VCaP (cell line): Measurements from ENCODE around the gene LDLRAD3.
A peak's percentile ranks its signal among the peaks of the same experiment; 100 is the strongest.

Source experiments
- H3K27ac ChIP-seq: fragments of 450-650 bp; 2 replicates; pipeline ENCODE4 v1.5.1; 2017
- TF ChIP-seq, protein P1 (sequence below): fragments of 450-650 bp; conservative IDR thresholded peaks from 2 replicates; pipeline ENCODE4 v1.5.1; 2017; ENCODE audit warnings: mild to moderate bottlenecking, moderate library complexity

The LDLRAD3 gene

DNA sequence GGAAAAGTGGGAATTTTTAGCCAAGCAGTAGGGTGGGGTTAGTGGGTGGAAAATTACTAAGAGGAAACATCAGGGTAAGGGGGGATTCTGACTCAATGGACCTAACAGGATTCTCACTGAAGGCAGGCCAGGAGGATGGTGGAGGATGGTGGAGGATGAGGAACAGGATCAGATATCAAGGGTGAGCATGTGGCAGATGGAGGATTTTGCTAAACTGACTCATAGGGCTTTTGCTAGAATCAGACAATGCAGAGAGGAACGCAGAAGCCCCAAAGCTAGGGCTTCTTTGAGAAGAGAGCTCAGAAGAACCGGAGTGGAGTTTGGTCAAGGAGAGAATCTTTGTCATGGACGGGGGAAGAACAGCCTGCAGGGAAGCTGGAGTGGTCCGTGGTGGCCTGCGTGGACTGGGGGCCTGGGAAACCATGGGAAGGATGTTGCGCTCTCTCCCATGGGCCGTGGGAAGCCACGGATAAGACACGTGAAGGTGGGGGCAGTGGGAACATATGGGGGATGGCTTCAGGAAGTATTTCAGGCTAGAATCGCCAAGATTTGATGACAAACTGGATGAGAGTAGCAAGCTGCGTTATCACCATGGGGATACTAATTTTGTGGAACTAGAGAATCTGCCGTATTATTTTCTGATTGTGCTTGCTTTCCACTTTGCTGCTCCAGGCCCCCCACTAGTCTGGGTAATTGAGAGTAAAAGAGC is 165.2 kb downstream of the LDLRAD3 start:
- TF ChIP-seq, protein P1, sequence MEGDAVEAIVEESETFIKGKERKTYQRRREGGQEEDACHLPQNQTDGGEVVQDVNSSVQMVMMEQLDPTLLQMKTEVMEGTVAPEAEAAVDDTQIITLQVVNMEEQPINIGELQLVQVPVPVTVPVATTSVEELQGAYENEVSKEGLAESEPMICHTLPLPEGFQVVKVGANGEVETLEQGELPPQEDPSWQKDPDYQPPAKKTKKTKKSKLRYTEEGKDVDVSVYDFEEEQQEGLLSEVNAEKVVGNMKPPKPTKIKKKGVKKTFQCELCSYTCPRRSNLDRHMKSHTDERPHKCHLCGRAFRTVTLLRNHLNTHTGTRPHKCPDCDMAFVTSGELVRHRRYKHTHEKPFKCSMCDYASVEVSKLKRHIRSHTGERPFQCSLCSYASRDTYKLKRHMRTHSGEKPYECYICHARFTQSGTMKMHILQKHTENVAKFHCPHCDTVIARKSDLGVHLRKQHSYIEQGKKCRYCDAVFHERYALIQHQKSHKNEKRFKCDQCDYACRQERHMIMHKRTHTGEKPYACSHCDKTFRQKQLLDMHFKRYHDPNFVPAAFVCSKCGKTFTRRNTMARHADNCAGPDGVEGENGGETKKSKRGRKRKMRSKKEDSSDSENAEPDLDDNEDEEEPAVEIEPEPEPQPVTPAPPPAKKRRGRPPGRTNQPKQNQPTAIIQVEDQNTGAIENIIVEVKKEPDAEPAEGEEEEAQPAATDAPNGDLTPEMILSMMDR: no peak
- no peak overlapping the region for H3K27ac ChIP-seq

DNA sequence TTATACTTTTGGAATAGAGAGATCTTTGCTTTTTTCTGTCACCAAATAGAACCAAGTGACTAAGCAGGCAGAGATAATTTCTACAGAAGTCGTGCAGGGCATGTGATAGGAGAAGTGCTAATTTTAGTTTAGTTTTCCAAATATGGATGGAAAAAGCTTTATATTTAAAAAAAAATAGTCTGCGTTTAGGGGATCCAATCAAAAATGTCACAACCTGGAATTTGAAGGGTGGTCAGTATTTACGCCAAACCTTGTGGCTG is 165.7 kb downstream of the LDLRAD3 start:
- TF ChIP-seq, protein P1: no peak

DNA sequence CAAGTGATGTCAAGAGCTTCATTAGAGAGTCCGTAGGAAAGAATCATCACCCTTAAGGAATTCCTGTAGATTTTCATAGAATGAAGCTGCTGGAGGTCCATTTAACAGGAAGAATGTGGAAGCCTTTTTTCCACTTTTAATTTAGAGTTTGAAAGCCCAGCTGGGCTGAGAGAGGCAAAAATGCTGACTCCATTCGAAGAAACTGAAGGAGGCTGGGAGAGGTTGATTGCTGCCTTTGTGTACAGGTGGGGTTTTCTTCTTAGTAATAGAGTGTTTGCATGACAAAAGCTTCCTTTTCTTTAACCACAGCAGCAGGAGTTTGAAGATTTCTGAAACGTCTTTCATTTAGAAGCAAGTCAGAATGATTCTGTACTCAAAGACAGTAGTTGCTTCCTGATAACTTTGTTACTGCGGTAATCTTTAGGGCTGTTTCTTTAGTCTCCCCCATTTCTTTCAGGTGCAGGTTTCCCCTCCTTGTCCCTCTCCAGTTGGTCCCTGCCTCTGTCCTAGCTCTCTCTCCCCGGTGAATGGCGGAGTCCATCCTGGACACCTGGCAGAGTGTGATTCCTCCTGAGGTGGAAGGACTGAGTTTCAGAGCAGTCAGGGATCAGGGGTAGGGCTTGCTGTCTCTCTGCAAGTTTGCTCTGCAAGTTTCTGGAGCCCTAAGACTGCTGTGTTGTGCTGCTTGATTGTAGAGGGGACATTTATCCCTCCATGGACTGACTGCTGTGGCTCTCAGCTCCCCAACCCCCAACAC is 166.2 kb downstream of the LDLRAD3 start:
- H3K27ac ChIP-seq: peak overlapping the region; percentile 50
- TF ChIP-seq, protein P1: no peak

More for the DNA sequence above, 165.7 kb downstream of the LDLRAD3 start:
- 0 out of 2 replicates have a peak overlapping the region, but pooled peaks have one; percentile 50 for H3K27ac ChIP-seq

- peak overlapping the region; percentile 50 for H3K27ac ChIP-seq
- TF ChIP-seq, protein P1: no peak
Measured at GRCh38 chr11:36110668-36111410, 167.0 kb downstream of the LDLRAD3 start.

GRCh38 chr11:36114095-36114494 is 170.2 kb downstream of the LDLRAD3 start:
- no peak overlapping the region for H3K27ac ChIP-seq
- TF ChIP-seq, protein P1: no peak

- TF ChIP-seq, protein P1: no peak
- no peak overlapping the region for H3K27ac ChIP-seq
Measured at GRCh38 chr11:36115378-36115801, 171.5 kb downstream of the LDLRAD3 start.

- TF ChIP-seq, protein P1: no peak
- no peak overlapping the region for H3K27ac ChIP-seq
Measured at GRCh38 chr11:36116161-36116560, 172.3 kb downstream of the LDLRAD3 start.
